Activated CD4-positive, alpha-beta T cell treated with anti-CD3 and anti-CD28 coated beads, Interleukin-2, amount 10 ng/mL, durations not matched to agents 24 days and 14 days (primary cell): ENCODE results near the gene EVC2. TPM values are rescaled to one million over a fixed set of nuclear protein-coding genes. Genes with fewer than 3 reads are reported as not detected.

Experiments used
- DNase-seq: peaks from one replicate; pipeline ENCODE4 v3.0.0; 2022
- H3K27ac Mint-ChIP-seq: one replicate; pipeline ENCODE4 v1.8.0; 2022; ENCODE audit warnings: mild to moderate bottlenecking, mixed read lengths
- H3K27me3 Mint-ChIP-seq: one replicate; pipeline ENCODE4 v1.8.0; 2022; ENCODE audit warnings: mixed read lengths
- H3K36me3 Mint-ChIP-seq: one replicate; pipeline ENCODE4 v1.8.0; 2022; ENCODE audit warnings: low read depth, mild to moderate bottlenecking, mixed read lengths
- H3K4me1 Mint-ChIP-seq: one replicate; pipeline ENCODE4 v1.8.0; 2021; ENCODE audit warnings: mixed read lengths
- H3K4me3 Mint-ChIP-seq: one replicate; pipeline ENCODE4 v1.8.0; 2022; ENCODE audit warnings: mild to moderate bottlenecking, moderate library complexity, mixed read lengths
- H3K9me3 Mint-ChIP-seq: one replicate; pipeline ENCODE4 v1.8.0; 2021; ENCODE audit warnings: mixed read lengths
- intact Hi-C: fragments of 100-400 bp; cut with micrococcal nuclease; formaldehyde crosslinking; loops from one replicate; pipeline ENCODE4 v1.15.1; 2023
- total RNA-seq: library from RNA; stranded (reverse); gene quantifications from 2 replicates; pipeline ENCODE4 v1.2.3, GENCODE V29; 2022

The EVC2 gene
- total RNA-seq, 1 donor from 2014 or later = 0.40 TPM

DNA sequence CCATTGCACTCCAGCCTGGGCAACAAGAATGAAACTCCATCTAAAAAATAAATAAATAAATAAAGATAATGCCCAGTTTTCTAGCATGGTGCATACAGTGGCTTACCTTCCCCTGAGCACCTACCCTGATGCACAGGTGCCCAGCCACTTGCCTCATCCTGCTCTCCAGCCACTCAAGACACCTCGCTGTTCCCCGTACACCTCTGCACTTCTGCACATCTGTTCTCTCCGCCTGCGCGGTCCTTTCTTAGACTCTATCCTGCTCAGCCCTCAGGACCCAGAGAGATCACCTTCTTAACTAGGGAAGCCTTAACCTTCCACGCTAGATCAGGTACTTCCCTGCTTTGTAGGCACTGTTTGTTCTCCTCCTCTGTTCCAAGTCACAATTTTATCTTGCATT, 5.5 kb upstream of the EVC2 start:
- peaks cover 26% of the 10 kb centered on the region for H3K27me3 Mint-ChIP-seq
- peaks cover 19% of the 10 kb centered on the region for H3K9me3 Mint-ChIP-seq
- no peak for DNase-seq
- no peaks in the 10 kb centered on the region for H3K36me3 Mint-ChIP-seq
- H3K27ac Mint-ChIP-seq = no peak overlapping the region
- H3K4me3 Mint-ChIP-seq = no peak overlapping the region
- peaks cover 4% of the 10 kb centered on the region for H3K4me1 Mint-ChIP-seq
- intact Hi-C loops = loop anchor here (2.0 kb wide), 1 partner anchor 45 kb away; no protein-coding TSS in a partner anchor

DNA sequence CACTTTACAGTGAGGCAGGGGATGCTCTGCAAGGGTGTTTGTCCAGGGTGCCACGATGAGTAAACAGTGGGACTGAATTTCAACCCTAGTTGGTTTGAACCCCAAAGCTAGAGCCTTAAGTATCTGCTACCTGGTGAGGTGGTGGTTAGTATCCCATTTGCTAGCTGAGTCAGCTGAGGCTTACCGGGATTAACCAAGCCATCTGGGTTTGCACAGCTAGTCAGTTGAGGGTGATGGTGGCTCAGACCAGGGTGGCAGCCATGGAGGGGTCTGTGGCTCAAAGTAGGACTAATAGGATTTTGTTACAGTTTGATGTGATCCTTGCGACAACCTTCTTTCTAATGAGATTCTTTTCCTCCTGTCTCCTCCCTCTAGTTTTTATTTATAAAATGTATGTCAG, 4.6 kb upstream of the EVC2 start:
- intact Hi-C loops = loop anchor here (2.0 kb wide), 1 partner anchor 46 kb away; no protein-coding TSS in a partner anchor
- H3K36me3 Mint-ChIP-seq = no peaks in the 10 kb centered on the region
- DNase-seq = no peak
- H3K4me3 Mint-ChIP-seq = no peak overlapping the region
- peaks cover 19% of the 10 kb centered on the region for H3K9me3 Mint-ChIP-seq
- H3K27me3 Mint-ChIP-seq = peaks cover 28% of the 10 kb centered on the region
- no peak overlapping the region for H3K27ac Mint-ChIP-seq
- H3K4me1 Mint-ChIP-seq = peaks cover 4% of the 10 kb centered on the region

DNA sequence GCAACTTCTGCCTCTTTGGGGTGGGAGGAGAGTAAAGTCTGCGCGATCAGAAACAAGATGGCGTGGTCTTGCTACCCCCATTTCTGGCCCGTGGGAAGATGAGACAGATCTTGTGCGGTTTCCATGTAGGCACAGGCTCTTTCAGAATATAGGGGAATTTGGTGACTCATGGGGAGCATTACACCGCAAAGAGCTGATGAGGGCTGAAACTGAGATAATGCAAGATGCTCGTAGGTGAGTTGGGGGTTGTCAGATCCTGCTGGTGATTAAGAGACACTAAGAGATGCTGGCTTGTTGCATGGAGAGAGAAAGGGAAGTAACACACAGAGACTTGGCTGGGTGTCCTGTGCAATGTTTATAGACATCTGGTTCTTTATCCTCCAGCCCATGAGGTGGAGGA, 4.2 kb upstream of the EVC2 start:
- intact Hi-C loops = loop anchor here (2.0 kb wide), 1 partner anchor 46 kb away; no protein-coding TSS in a partner anchor
- Mint-ChIP-seq H3K9me3 (peaks cover 15% of the 10 kb centered on the region), H3K4me3 (no peak overlapping the region), H3K4me1 (peaks cover 4% of the 10 kb centered on the region), H3K27ac (no peak overlapping the region), H3K36me3 (no peaks in the 10 kb centered on the region), H3K27me3 (peaks cover 31% of the 10 kb centered on the region)
- DNase-seq = no peak

DNA sequence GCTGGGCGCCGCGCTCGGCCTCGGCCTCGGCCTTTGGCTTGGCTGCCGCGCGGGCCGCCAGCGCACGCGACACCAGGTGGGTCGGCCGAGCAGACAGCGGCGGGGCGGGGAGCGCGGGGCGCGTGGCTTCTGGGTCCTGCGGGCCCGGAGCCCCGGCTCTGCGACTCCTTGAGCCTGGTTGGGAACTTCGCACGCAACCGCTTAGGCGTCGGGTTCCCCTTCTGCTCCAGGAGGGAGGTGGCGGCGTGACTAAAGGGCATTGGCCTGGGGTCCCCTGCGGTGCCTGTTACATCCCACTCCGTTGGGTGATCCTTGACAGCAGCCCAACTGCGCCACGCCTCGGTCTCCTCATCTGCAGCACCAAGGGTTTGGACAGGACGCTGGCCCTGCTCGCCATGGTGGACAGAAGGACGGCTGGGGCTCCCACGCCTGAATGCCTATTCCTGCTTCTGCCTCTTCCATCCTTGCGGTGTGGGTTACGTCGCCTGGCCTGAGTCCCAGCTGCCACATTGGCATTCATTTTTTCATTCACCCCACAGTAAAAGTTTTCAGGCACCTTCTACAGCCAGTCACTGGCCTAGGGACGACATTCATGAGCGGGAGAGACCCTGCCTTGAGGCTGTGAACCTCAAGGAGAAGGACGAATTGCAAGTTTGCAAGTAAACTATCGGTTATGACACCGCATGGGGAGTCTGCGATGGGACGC, 3.3 kb upstream of the EVC2 start:
- Mint-ChIP-seq H3K4me1 (peaks cover 6% of the 10 kb centered on the region), H3K27me3 (peaks cover 39% of the 10 kb centered on the region), H3K4me3 (peak overlapping the region; percentile 39), H3K9me3 (peaks cover 9% of the 10 kb centered on the region), H3K36me3 (no peaks in the 10 kb centered on the region), H3K27ac (no peak overlapping the region)
- DNase-seq = peak; percentile 50
- intact Hi-C loops = loop anchor here (2.0 kb wide), 1 partner anchor 47 kb away; no protein-coding TSS in a partner anchor

DNA sequence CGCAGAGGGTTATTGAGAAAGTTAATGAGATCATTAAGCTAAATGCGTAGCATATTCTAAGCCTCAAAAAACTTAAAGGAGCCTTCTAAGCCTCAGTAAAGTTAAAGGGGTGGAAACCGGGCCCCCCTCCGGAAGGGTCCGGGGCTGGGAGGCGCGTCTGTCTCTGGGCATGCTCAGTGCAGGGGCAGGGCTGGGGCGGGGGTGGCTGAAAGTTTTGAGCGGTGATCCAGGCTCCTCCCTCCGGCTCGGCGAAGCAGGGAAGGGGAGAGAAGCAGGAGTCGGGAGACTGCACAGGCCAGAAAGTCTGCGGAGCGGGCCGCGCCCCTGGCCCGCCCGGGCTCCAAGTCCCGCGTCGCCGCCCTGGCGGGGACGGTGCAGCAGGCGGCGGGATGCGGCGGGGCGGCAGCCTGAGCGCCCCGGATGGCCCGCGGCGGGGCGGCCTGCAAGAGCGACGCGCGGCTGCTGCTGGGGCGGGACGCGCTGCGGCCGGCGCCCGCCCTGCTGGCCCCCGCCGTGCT, 2.7 kb upstream of the EVC2 start, which contains the start of gene EVC:
Gene EVC (plus strand): TSS at position 241 of the 518 bp plus-strand sequence. CDS start 180 bp downstream, at position 421.
- DNase-seq = no peak
- intact Hi-C loops = no loop called here
- H3K4me3 Mint-ChIP-seq = peak within 1 kb of the TSS; percentile 68
- peaks cover 40% of the 10 kb centered on the region for H3K27me3 Mint-ChIP-seq
- peak within 1 kb of the TSS; percentile 20 for H3K27ac Mint-ChIP-seq
- peaks cover 6% of the 10 kb centered on the region for H3K4me1 Mint-ChIP-seq
- H3K9me3 Mint-ChIP-seq = peaks cover 6% of the 10 kb centered on the region
- no peaks in the 10 kb centered on the region for H3K36me3 Mint-ChIP-seq

DNA sequence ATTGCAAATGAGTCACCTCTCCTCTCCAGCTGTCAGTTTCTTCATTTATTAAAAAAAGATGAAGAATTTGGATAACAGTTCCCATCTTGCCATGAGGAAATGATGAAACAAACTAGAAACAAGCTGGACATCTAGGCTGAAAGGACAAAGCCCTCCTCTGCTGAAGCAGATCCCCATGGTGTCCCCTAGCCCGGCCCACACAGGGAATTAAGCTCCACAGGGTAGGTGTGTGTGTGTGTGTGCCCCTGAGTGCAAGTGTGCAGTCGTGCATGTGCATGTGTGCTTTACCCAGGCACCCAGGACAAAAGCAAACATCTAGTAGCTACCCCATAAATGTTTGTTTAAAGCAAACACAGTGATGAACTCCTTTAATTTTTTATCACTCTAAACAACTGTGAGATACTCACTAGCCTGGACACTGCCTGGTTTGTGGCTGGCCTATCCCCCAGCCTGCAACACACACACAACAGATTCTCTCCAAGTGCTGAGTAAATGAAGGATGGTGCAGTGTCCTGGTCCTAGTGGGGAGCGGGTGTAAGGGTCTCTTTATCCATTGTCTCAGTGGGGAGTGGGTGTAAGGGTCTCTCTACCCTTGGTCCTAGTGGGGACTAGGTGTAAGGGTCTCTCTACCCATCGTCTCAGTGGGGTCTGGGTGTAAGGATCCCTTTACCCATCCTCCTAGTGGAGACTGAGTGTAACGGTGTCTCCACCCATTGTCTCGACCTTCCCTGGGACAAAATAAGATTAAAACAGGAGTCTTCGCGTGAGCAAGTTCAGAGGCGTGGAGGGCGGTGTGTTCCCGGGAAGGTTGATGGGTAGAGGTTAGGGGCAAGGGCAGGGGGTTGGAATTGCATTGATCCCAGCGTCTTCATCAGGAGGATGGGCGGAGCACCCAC, 2.0 kb upstream of the EVC2 start:
- Mint-ChIP-seq H3K4me1 (peaks cover 6% of the 10 kb centered on the region), H3K27ac (peak overlapping the region; percentile 20), H3K9me3 (peaks cover 4% of the 10 kb centered on the region), H3K4me3 (peak overlapping the region; percentile 68), H3K27me3 (peaks cover 40% of the 10 kb centered on the region), H3K36me3 (no peaks in the 10 kb centered on the region)
- no peak for DNase-seq
- intact Hi-C loops = no loop called here

DNA sequence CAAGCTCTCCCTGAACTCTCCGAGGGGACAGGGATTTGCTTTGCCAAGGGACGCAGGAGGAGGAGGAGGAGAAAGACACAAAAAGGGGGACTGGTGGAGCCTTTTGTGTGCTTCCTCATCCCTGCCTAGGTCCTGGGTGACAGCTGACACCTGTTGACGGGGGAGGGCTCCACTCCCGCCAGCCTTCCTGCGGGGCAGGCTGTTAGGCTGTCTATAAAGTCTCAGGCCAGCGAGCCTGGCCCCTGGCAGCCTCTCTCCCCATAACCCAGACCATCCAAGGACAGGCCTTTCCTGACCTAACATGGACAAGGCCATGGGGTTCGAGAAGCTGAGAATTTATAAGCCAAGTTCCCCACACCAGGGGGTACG, 832 bp upstream of the EVC2 start:
- no peak overlapping the region for H3K4me3 Mint-ChIP-seq
- DNase-seq = no peak
- intact Hi-C loops = no loop called here
- peaks cover 40% of the 10 kb centered on the region for H3K27me3 Mint-ChIP-seq
- H3K4me1 Mint-ChIP-seq = peaks cover 6% of the 10 kb centered on the region
- H3K36me3 Mint-ChIP-seq = no peaks in the 10 kb centered on the region
- H3K9me3 Mint-ChIP-seq = peaks cover under 1% of the 10 kb centered on the region
- H3K27ac Mint-ChIP-seq = no peak overlapping the region

DNA sequence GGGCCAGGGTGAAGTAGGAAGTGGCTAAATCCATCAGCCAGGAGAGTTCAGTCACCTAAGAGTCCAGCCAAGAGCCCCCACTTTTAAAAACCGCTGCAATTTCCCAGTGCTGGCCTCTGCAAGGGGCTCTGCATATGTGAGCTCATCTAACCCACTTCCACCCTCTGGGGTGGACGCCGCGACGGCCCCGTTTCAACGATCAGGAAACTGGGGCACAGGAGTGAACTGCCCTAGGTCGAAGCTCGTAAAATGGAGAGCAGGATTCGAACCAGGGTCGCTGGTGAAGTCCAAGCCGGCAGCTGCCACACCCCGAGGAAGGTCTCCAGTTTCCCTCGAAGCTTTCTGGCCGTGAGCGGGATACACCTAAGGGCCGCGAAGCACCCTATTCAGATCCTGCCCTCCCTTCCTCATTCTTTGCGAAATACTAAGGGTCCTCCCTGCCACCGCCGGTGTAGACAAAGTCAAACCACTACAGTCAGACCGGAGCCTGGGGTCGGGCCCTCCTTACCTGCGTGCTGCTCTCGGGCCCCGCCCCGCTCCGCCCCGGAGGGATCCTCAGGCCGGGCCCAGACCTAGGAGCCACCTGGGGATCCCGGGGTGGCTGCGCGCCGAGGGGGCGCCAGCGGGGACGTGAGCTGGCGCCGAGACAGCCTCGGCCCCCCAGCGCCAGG, 446 bp downstream of the EVC2 start:
- intact Hi-C loops = no loop called here
- no peak overlapping the region for H3K4me3 Mint-ChIP-seq
- DNase-seq = no peak
- H3K4me1 Mint-ChIP-seq = peaks cover 6% of the 10 kb centered on the region
- no peaks in the 10 kb centered on the region for H3K36me3 Mint-ChIP-seq
- no peak overlapping the region for H3K27ac Mint-ChIP-seq
- H3K9me3 Mint-ChIP-seq = peaks cover 5% of the 10 kb centered on the region
- peaks cover 40% of the 10 kb centered on the region for H3K27me3 Mint-ChIP-seq

DNA sequence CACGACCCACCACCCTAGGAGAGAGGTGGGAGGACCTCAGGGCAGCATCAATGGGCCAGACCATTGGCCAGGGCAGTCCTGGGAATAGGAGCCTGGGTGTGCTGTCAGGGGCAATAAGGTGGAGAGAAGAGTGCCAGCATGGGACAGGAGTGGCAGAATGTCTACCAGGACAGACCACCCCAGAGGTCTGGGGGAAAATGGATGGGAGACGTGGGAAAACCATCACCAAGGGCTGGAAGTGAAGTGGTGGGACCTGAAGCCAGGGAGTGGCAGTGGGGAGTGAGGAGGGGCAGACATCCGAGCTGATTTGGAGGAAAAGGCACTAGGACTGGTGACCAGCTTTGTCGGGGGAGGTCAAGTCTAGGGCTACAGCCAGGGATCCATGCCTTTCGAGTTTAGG, 993 bp downstream of the EVC2 start:
- DNase-seq = no peak
- no peaks in the 10 kb centered on the region for H3K36me3 Mint-ChIP-seq
- no peak overlapping the region for H3K27ac Mint-ChIP-seq
- H3K9me3 Mint-ChIP-seq = peaks cover 5% of the 10 kb centered on the region
- peaks cover 37% of the 10 kb centered on the region for H3K27me3 Mint-ChIP-seq
- H3K4me1 Mint-ChIP-seq = peaks cover 6% of the 10 kb centered on the region
- no peak overlapping the region for H3K4me3 Mint-ChIP-seq
- intact Hi-C loops = no loop called here

DNA sequence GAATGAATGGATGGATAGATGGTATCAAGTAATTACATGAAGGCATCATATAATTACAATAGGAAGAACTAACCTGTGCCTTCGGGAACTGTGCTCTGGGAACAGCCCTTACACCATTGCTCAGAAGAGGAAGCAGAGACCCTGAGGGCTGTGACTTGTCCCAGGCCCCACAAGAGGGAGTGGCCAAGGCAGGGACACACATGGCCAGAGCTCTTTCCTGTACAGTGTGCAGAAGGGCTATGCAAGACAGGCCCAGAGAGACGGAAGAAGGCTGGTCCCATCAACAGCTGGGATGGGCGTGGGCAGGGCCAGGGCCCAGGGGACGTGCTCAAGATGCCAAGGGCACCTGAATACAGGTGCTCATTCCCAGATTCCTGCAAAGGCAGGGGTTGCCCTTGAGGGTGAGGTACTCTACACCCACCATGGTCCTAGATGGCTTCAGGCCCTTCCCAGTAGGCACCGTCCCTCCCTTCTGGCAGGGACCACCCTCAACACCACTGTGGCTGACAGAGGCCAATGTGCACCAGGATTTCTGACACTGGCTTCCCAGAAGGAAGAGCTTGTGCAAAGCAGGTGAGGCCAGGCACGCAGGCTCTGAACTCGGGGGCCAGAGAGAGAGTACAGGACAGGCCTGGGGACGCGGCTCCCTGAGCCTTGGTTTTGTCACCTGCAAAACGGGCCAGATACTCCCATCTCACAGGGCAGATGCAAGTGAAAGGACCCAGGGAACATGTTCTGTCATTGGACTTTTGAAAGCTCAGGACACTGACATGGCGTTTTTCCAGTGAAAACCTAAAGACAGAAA, 1.7 kb downstream of the EVC2 start:
- DNase-seq = no peak
- Mint-ChIP-seq H3K36me3 (no peaks in the 10 kb centered on the region), H3K4me1 (peaks cover 6% of the 10 kb centered on the region), H3K4me3 (no peak overlapping the region), H3K27me3 (peaks cover 30% of the 10 kb centered on the region), H3K9me3 (peaks cover 5% of the 10 kb centered on the region), H3K27ac (no peak overlapping the region)
- intact Hi-C loops = no loop called here

DNA sequence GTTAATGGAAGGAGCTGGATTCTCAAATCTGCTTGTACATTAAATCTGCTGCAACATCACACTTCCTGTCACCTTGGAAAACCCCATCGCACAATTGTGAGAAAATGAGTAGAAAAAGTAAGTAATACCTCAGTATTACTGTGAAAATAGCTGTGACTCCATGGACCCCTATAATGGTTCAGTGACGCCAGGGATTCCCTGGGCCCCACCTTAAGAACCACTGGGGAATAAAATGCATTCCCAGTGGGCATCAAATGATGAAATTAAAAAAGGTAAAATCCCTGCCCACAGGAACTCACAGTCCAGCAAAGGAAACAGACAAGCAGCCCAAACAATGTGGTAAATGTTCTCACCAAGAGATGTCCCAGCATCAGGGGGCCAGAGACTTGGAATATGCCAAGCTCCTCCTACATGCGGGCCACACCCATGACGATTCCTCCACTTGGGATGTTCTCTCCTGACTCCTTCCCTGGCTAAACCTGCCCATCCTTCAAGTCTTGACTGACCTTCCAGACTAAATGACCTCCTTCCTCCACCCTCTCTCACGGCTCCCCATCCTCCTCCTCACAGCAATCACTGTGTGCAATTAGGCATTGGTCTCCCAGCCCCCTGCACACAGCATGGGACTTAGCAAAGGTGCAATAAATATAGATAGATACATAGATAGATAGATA, 2.6 kb downstream of the EVC2 start:
- peaks cover 6% of the 10 kb centered on the region for H3K4me1 Mint-ChIP-seq
- H3K27me3 Mint-ChIP-seq = peaks cover 27% of the 10 kb centered on the region
- H3K9me3 Mint-ChIP-seq = peaks cover 5% of the 10 kb centered on the region
- H3K27ac Mint-ChIP-seq = no peak overlapping the region
- no peak overlapping the region for H3K4me3 Mint-ChIP-seq
- H3K36me3 Mint-ChIP-seq = no peaks in the 10 kb centered on the region
- intact Hi-C loops = no loop called here
- no peak for DNase-seq

DNA sequence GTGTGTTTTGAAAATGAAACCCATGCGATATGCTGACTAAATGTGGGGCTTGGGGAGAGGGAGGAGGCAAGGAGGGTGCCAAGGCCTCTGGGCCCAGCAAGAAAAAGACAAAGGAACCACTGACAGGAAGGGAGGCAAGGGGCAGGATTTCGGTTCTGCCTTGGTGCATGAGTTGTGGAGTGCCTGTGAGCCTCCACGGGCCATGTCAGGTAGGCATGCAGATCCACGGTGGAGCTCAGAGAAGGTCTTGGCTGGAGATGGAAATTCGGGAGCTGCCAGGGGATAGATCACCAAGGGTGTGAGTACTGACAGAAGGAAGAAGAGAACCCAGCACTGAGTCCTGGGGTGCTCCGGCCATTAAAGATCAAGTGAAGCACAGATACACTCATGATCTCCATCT, 4.1 kb downstream of the EVC2 start:
- no peak for DNase-seq
- Mint-ChIP-seq H3K27me3 (peaks cover 16% of the 10 kb centered on the region), H3K36me3 (no peaks in the 10 kb centered on the region), H3K27ac (no peak overlapping the region), H3K9me3 (peaks cover 5% of the 10 kb centered on the region), H3K4me3 (no peak overlapping the region), H3K4me1 (peaks cover 2% of the 10 kb centered on the region)
- intact Hi-C loops = no loop called here
